PC-9 (cell line): ENCODE results near the gene POU1F1. TPM values are rescaled to one million over a fixed set of nuclear protein-coding genes. Genes with fewer than 3 reads are reported as not detected.

Experiments
- BruUV-seq: library from RNA; stranded (reverse); fragments of 400-500 nt; replicated peaks from 2 replicates; lab custom pipeline; 2021; lab: Mats Ljungman, UMichigan
- CTCF ChIA-PET: fragments of 300-600 bp; sonication (Branson Sonifier 250); formaldehyde crosslinking; loops from one replicate; lab custom pipeline; 2022; ENCODE audit warnings: antibody characterized with exemption; lab: Charles Lee
- POLR2A ChIA-PET: fragments of 300-600 bp; sonication (Branson Sonifier 250); formaldehyde crosslinking; loops from one replicate; lab custom pipeline; 2022; ENCODE audit warnings: antibody characterized with exemption; ENCODE audit not compliant: unreplicated experiment; lab: Charles Lee
- DNase-seq, 2 experiments: peaks; one replicate each; pipeline versions ENCODE4 v3.0.0 to v3.0.0-alpha.2; 2015 to 2022; ENCODE audit warnings: mixed read lengths in 1 of 2
- H2AFZ ChIP-seq: fragments of 200-600 bp; sonication (generic); 2 replicates; pipeline ENCODE4 v1.8.1; 2017; ENCODE audit warnings: antibody characterized with exemption
- H3F3A ChIP-seq: fragments of 200-600 bp; sonication (generic); 2 replicates; pipeline ENCODE4 v1.8.1; 2017; ENCODE audit warnings: antibody characterized with exemption, mild to moderate bottlenecking, low read depth; ENCODE audit not compliant: insufficient read depth
- H3K27ac ChIP-seq: fragments of 200-600 bp; sonication (generic); 2 replicates; pipeline ENCODE4 v1.6.1; 2016; ENCODE audit warnings: mixed run types
- H3K27me3 ChIP-seq: fragments of 200-600 bp; sonication (generic); 2 replicates; pipeline ENCODE4 v1.6.1; 2016; ENCODE audit warnings: low read depth, mixed run types; ENCODE audit not compliant: insufficient read depth
- H3K36me3 ChIP-seq: fragments of 200-600 bp; sonication (generic); 2 replicates; pipeline ENCODE4 v1.6.1; 2016; ENCODE audit warnings: low read depth, mixed run types
- H3K4me1 ChIP-seq: fragments of 200-600 bp; sonication (generic); replicated peaks from 2 replicates; pipeline ENCODE4 v1.6.1; 2016; ENCODE audit warnings: mixed run types; ENCODE audit not compliant: insufficient read depth
- H3K4me2 ChIP-seq: fragments of 200-600 bp; sonication (generic); 2 replicates; pipeline ENCODE4 v1.6.1; 2017; ENCODE audit warnings: mixed run types
- H3K4me3 ChIP-seq: fragments of 200-600 bp; sonication (generic); 2 replicates; pipeline ENCODE4 v1.6.1; 2016; ENCODE audit warnings: mixed run types
- H3K79me2 ChIP-seq: fragments of 200-600 bp; sonication (generic); 2 replicates; pipeline ENCODE4 v1.6.1; 2017; ENCODE audit warnings: low read depth, mixed run types
- H3K9me2 ChIP-seq: fragments of 200-600 bp; sonication (generic); 2 replicates; pipeline ENCODE4 v1.8.1; 2017; ENCODE audit warnings: mild to moderate bottlenecking; ENCODE audit not compliant: insufficient read depth
- H3K9me3 ChIP-seq: fragments of 200-600 bp; sonication (generic); 2 replicates; pipeline ENCODE4 v1.8.1; 2016; ENCODE audit warnings: low read depth; ENCODE audit not compliant: insufficient read depth
- H4K20me1 ChIP-seq: fragments of 200-600 bp; sonication (generic); 2 replicates; pipeline ENCODE4 v1.8.1; 2017; ENCODE audit not compliant: insufficient read depth
- EZH2 ChIP-seq: fragments of 200-600 bp; sonication (generic); IDR thresholded peaks from 2 replicates; pipeline ENCODE4 v1.8.0; 2017; ENCODE audit warnings: antibody characterized with exemption, low read depth
- intact Hi-C: fragments of 100-400 bp; cut with micrococcal nuclease; formaldehyde crosslinking; loops from one replicate; pipeline ENCODE4 v1.10.0; 2022; ENCODE audit not compliant: unreplicated experiment
- total RNA-seq: library from RNA; stranded (reverse); gene quantifications from 2 replicates; pipeline ENCODE4 v1.2.3, GENCODE V29; 2021
- TF ChIP-seq, protein P1 (sequence below): fragments of 200-600 bp; sonication (generic); conservative IDR thresholded peaks from 2 replicates; pipeline ENCODE4 v1.6.1; 2017; ENCODE audit warnings: mixed run types, antibody characterized with exemption, mild to moderate bottlenecking, moderate library complexity

POU1F1 gene
- total RNA-seq, 1 experiment from 2014 or later, result not detected

- ChIA-PET CTCF (interaction anchor here (1.0 kb wide), 1 partner anchor 13 kb away, joined by 3 read pairs; no protein-coding TSS in a partner anchor), POLR2A (no interaction called here)
- H4K20me1 ChIP-seq, result peaks cover 9% of the 10 kb centered on the region
- H2AFZ ChIP-seq, result no peak overlapping the region
- intact Hi-C loops, result no loop called here
- no peaks in the 10 kb centered on the region; the same call in 1 of the 2 replicates for H3K9me3 ChIP-seq
- no peak overlapping the region for H3K27ac ChIP-seq
- H3K4me2 ChIP-seq, result no peak overlapping the region
- peaks cover 44% of the 10 kb centered on the region for H3K79me2 ChIP-seq
- H3K36me3 ChIP-seq, result peaks cover 41% of the 10 kb centered on the region
- H3K9me2 ChIP-seq, result no peaks in the 10 kb centered on the region
- H3K27me3 ChIP-seq, result no peaks in the 10 kb centered on the region
- no peak for TF ChIP-seq EZH2
- TF ChIP-seq, protein P1, sequence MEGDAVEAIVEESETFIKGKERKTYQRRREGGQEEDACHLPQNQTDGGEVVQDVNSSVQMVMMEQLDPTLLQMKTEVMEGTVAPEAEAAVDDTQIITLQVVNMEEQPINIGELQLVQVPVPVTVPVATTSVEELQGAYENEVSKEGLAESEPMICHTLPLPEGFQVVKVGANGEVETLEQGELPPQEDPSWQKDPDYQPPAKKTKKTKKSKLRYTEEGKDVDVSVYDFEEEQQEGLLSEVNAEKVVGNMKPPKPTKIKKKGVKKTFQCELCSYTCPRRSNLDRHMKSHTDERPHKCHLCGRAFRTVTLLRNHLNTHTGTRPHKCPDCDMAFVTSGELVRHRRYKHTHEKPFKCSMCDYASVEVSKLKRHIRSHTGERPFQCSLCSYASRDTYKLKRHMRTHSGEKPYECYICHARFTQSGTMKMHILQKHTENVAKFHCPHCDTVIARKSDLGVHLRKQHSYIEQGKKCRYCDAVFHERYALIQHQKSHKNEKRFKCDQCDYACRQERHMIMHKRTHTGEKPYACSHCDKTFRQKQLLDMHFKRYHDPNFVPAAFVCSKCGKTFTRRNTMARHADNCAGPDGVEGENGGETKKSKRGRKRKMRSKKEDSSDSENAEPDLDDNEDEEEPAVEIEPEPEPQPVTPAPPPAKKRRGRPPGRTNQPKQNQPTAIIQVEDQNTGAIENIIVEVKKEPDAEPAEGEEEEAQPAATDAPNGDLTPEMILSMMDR, result no peak
- H3K4me3 ChIP-seq, result no peak overlapping the region
- no peak for DNase-seq
- 0 out of 2 replicates have a peak, but pooled peaks cover 6% of the 10 kb centered on the region for H3F3A ChIP-seq
- H3K4me1 ChIP-seq, result no peaks in the 10 kb centered on the region
- no TSS peak for BruUV-seq
These were observed 29.5 kb downstream of the POU1F1 start for GRCh38 chr3:87246662-87247429.

DNA sequence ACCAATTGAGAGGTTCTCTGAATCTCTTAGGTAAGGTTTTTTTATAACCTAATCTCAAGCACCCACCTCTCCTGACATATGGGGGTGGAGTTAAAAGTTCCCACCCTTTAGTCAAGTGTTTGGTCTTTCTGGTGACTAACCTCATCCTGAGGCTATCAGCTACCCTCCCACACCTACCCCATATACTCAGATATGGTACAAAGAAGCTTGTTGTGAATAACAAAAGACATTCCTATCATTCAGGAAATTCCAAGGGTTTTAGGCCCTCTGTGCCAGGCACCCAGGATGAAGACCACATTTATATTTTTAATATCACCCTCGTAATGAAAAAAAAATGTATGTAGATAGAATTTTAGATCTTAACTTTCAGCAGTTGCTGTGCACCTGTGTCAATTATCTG lies 40.3 kb downstream of the POU1F1 start:
- ChIA-PET POLR2A (interaction anchor here (0.7 kb wide), 1 partner anchor 9 kb away, joined by 5 read pairs; the partner anchor contains the start of gene CHMP2B), CTCF (no interaction called here)
- Histone ChIP-seq H3K27me3 (no peaks in the 10 kb centered on the region), H3K36me3 (peaks cover 41% of the 10 kb centered on the region), H3K4me1 (no peaks in the 10 kb centered on the region), H3K4me2 (no peak overlapping the region), H3K9me3 (peaks cover 6% of the 10 kb centered on the region), H3K27ac (no peak overlapping the region), H3K79me2 (peaks cover 97% of the 10 kb centered on the region), H3K9me2 (no peaks in the 10 kb centered on the region), H2AFZ (no peak overlapping the region), H3F3A (no peaks in the 10 kb centered on the region), H4K20me1 (peaks cover 9% of the 10 kb centered on the region; the same call in 1 of the 2 replicates), H3K4me3 (no peak overlapping the region)
- TF ChIP-seq, protein P1, result no peak
- TF ChIP-seq EZH2, result no peak
- no peak for DNase-seq
- intact Hi-C loops, result no loop called here
- BruUV-seq, result no TSS peak

- no peak overlapping the region for H3K4me3 ChIP-seq
- no peaks in the 10 kb centered on the region for H3K9me2 ChIP-seq
- no TSS peak for BruUV-seq
- CTCF ChIA-PET, result no interaction called here
- TF ChIP-seq, protein P1, result no peak
- TF ChIP-seq EZH2, result no peak
- H3K36me3 ChIP-seq, result peaks cover 55% of the 10 kb centered on the region
- peaks cover 6% of the 10 kb centered on the region for H3K9me3 ChIP-seq
- no peak for DNase-seq
- H3K4me1 ChIP-seq, result peaks cover 16% of the 10 kb centered on the region
- no peaks in the 10 kb centered on the region for H3K27me3 ChIP-seq
- intact Hi-C loops, result no loop called here
- H4K20me1 ChIP-seq, result peaks cover 26% of the 10 kb centered on the region
- H3K27ac ChIP-seq, result no peak overlapping the region
- H3K4me2 ChIP-seq, result no peak overlapping the region
- H3F3A ChIP-seq, result no peaks in the 10 kb centered on the region
- peaks cover 100% of the 10 kb centered on the region for H3K79me2 ChIP-seq
- H2AFZ ChIP-seq, result no peak overlapping the region
- POLR2A ChIA-PET, result no interaction called here
These were observed 42.6 kb downstream of the POU1F1 start for GRCh38 chr3:87233805-87234204.
